Measurements from ENCODE around the gene DGCR6L.
A peak's percentile ranks its signal among the peaks of the same experiment; 100 is the strongest.
"Not testable (repeated sequence)": the region's sequence is repeated elsewhere in the genome, so short reads cannot be mapped to it uniquely, and the experiment has no call there.

The DGCR6L gene

GRCh38 chr22:20307448-20308447 lies 12.1 kb downstream of the DGCR6L start:
- not testable (repeated sequence) for DNase-seq

GRCh38 chr22:20306646-20307447 lies 13.0 kb downstream of the DGCR6L start:
- not testable (repeated sequence) for DNase-seq

GRCh38 chr22:20305894-20306645 lies 13.8 kb downstream of the DGCR6L start:
- DNase-seq, result no peak

- DNase-seq, result not testable (repeated sequence)
Measured at GRCh38 chr22:20305230-20305893, 14.5 kb downstream of the DGCR6L start.

- no peak for DNase-seq
Measured at GRCh38 chr22:20304646-20305045, 15.2 kb downstream of the DGCR6L start.

GRCh38 chr22:20303229-20303534 lies 16.7 kb downstream of the DGCR6L start:
- DNase-seq, result not testable (repeated sequence)

GRCh38 chr22:20302438-20303228 lies 17.2 kb downstream of the DGCR6L start:
- no peak for DNase-seq

- DNase-seq, result no peak
Measured at GRCh38 chr22:20299746-20300136, 20.1 kb downstream of the DGCR6L start.

GRCh38 chr22:20298803-20299745 lies 20.8 kb downstream of the DGCR6L start:
- peak; percentile 14 for DNase-seq

GRCh38 chr22:20298110-20298802 lies 21.6 kb downstream of the DGCR6L start:
- DNase-seq, result no peak

GRCh38 chr22:20297414-20298109 lies 22.3 kb downstream of the DGCR6L start:
- DNase-seq, result no peak

- no peak for DNase-seq
Measured at GRCh38 chr22:20296598-20296997, 23.3 kb downstream of the DGCR6L start.

GRCh38 chr22:20295262-20296064 lies 24.4 kb downstream of the DGCR6L start:
- DNase-seq, result no peak

GRCh38 chr22:20292673-20293232 lies 27.1 kb downstream of the DGCR6L start:
- DNase-seq, result no peak

- DNase-seq, result no peak
Measured at GRCh38 chr22:20292108-20292507, 27.8 kb downstream of the DGCR6L start.

GRCh38 chr22:20291604-20292063 lies 28.2 kb downstream of the DGCR6L start:
- no peak for DNase-seq

GRCh38 chr22:20291249-20291586 lies 28.6 kb downstream of the DGCR6L start:
- no peak for DNase-seq
